Neural cell (in vitro differentiated cells): ENCODE measurements around the gene ADO. TPM values are rescaled to one million over a fixed set of nuclear protein-coding genes. Genes with fewer than 3 reads are reported as not detected.

ENCODE experiments used
- H2AFZ ChIP-seq: fragments of 200-600, 300-800 bp; sonication (generic), shearing (Covaris generic); 2 replicates; pipeline ENCODE4 v1.6.0; 2014; ENCODE audit warnings: low read depth, mild to moderate bottlenecking, antibody characterized with exemption, low read length, moderate library complexity
- H3F3A ChIP-seq: fragments of 200-600 bp; shearing (Covaris generic); 2 replicates; pipeline ENCODE4 v1.6.1; 2016; ENCODE audit warnings: mild to moderate bottlenecking, moderate library complexity, mixed read lengths, antibody characterized with exemption, low read length; ENCODE audit not compliant: insufficient read depth, poor library complexity, severe bottlenecking
- H3K27ac ChIP-seq: fragments of 200-600, 300-800 bp; sonication (generic), shearing (Covaris generic); 2 replicates; pipeline ENCODE4 v1.5.1; 2014; ENCODE audit warnings: mild to moderate bottlenecking, low read length, moderate library complexity
- H3K27me3 ChIP-seq: fragments of 300-800, 200-600 bp; sonication (generic), shearing (Covaris generic); 2 replicates; pipeline ENCODE4 v1.6.0; 2014; ENCODE audit warnings: mild to moderate bottlenecking, low read depth, low read length, moderate library complexity; ENCODE audit not compliant: insufficient read depth
- H3K36me3 ChIP-seq: fragments of 300-800, 200-600 bp; sonication (generic), shearing (Covaris generic); 2 replicates; pipeline ENCODE4 v1.5.1; 2014; ENCODE audit warnings: mild to moderate bottlenecking, antibody characterized with exemption, low read length, moderate library complexity; ENCODE audit not compliant: insufficient read depth
- H3K4me2 ChIP-seq: fragments of 300-800, 200-600 bp; sonication (generic), shearing (Covaris generic); 2 replicates; pipeline ENCODE4 v1.6.0; 2014; ENCODE audit warnings: mild to moderate bottlenecking, low read length
- H3K4me3 ChIP-seq: fragments of 300-800, 200-600 bp; sonication (generic), shearing (Covaris generic); 2 replicates; pipeline ENCODE4 v1.5.1; 2014; ENCODE audit warnings: mild to moderate bottlenecking, low read length, moderate library complexity
- H3K79me2 ChIP-seq: fragments of 200-600 bp; shearing (Covaris generic); replicated peaks from 2 replicates; pipeline ENCODE4 v1.6.0; 2014; ENCODE audit warnings: mild to moderate bottlenecking, low read length, moderate library complexity; ENCODE audit not compliant: insufficient read depth
- H3K9ac ChIP-seq: fragments of 300-800, 200-600 bp; sonication (generic), shearing (Covaris generic); 2 replicates; pipeline ENCODE4 v1.6.1; 2016; ENCODE audit warnings: mild to moderate bottlenecking, low read length, mixed read lengths
- H3K9me2 ChIP-seq: fragments of 200-600 bp; shearing (Covaris generic); 2 replicates; pipeline ENCODE4 v1.6.1; 2016; ENCODE audit warnings: mild to moderate bottlenecking, low read length, mixed read lengths; ENCODE audit not compliant: insufficient read depth
- H3K9me3 ChIP-seq: fragments of 200-600, 300-800 bp; sonication (generic), shearing (Covaris generic); 2 replicates; pipeline ENCODE4 v1.6.1; 2016; ENCODE audit warnings: mild to moderate bottlenecking, mixed run types, low read length, moderate library complexity, mixed read lengths
- H4K20me1 ChIP-seq: fragments of 200-600 bp; shearing (Covaris generic); 2 replicates; pipeline ENCODE4 v1.6.1; 2016; ENCODE audit warnings: mild to moderate bottlenecking, mixed run types; ENCODE audit not compliant: insufficient read depth
- CTCF ChIP-seq: fragments of 450-650 bp; IDR thresholded peaks from 2 replicates; pipeline ENCODE4 v1.5.1; 2014; ENCODE audit warnings: antibody characterized with exemption, mild to moderate bottlenecking, moderate library complexity; ENCODE audit not compliant: poor library complexity, severe bottlenecking
- EP300 ChIP-seq: fragments of 450-650 bp; conservative IDR thresholded peaks from 2 replicates; pipeline ENCODE4 v1.6.1; 2014; ENCODE audit warnings: antibody characterized with exemption, mild to moderate bottlenecking, moderate library complexity; ENCODE audit not compliant: poor library complexity, severe bottlenecking
- EZH2 ChIP-seq: fragments of 200-600, 300-800 bp; shearing (Covaris generic), sonication (generic); IDR thresholded peaks from 2 replicates; pipeline ENCODE4 v1.6.1; 2014; ENCODE audit warnings: antibody characterized with exemption, low read length, borderline replicate concordance, mild to moderate bottlenecking; ENCODE audit not compliant: insufficient read depth, poor library complexity, severe bottlenecking
- MXI1 ChIP-seq: fragments of 450-650 bp; conservative IDR thresholded peaks from 2 replicates; pipeline ENCODE4 v1.6.1; 2014; ENCODE audit warnings: antibody characterized with exemption, mild to moderate bottlenecking; ENCODE audit not compliant: poor library complexity, severe bottlenecking
- POLR2AphosphoS5 ChIP-seq: IDR thresholded peaks from 2 replicates; pipeline ENCODE4 v1.6.1; 2012
- RAD21 ChIP-seq: fragments of 450-650 bp; conservative IDR thresholded peaks from 2 replicates; pipeline ENCODE4 v1.6.1; 2014; ENCODE audit warnings: antibody characterized with exemption, mild to moderate bottlenecking, moderate library complexity
- SMC3 ChIP-seq: fragments of 450-650 bp; conservative IDR thresholded peaks from 2 replicates; pipeline ENCODE4 v1.6.1; 2014; ENCODE audit warnings: antibody characterized with exemption, mild to moderate bottlenecking, moderate library complexity; ENCODE audit not compliant: poor library complexity
- TAF1 ChIP-seq: IDR thresholded peaks from 2 replicates; pipeline ENCODE4 v1.6.1; 2012; ENCODE audit warnings: low read depth
- polyA minus RNA-seq: library from RNA; depleted of rRNA, polyadenylated mRNA; stranded (reverse); fragments of >200 nt; gene quantifications from 2 replicates; pipeline ENCODE4 v1.2.3, GENCODE V29; 2014
- polyA plus RNA-seq: library from polyadenylated mRNA; depleted of rRNA; stranded (reverse); fragments of >200 nt; gene quantifications from 2 replicates; pipeline ENCODE4 v1.2.3, GENCODE V29; 2014
- TF ChIP-seq, protein P1 (sequence below): IDR thresholded peaks from 2 replicates; pipeline ENCODE4 v1.6.1; 2012; ENCODE audit warnings: borderline replicate concordance

The ADO gene
- polyA plus RNA-seq, result 33.2 and 35.9 TPM in 2 replicates
- 46.2 and 49.4 TPM in 2 replicates for polyA minus RNA-seq

DNA sequence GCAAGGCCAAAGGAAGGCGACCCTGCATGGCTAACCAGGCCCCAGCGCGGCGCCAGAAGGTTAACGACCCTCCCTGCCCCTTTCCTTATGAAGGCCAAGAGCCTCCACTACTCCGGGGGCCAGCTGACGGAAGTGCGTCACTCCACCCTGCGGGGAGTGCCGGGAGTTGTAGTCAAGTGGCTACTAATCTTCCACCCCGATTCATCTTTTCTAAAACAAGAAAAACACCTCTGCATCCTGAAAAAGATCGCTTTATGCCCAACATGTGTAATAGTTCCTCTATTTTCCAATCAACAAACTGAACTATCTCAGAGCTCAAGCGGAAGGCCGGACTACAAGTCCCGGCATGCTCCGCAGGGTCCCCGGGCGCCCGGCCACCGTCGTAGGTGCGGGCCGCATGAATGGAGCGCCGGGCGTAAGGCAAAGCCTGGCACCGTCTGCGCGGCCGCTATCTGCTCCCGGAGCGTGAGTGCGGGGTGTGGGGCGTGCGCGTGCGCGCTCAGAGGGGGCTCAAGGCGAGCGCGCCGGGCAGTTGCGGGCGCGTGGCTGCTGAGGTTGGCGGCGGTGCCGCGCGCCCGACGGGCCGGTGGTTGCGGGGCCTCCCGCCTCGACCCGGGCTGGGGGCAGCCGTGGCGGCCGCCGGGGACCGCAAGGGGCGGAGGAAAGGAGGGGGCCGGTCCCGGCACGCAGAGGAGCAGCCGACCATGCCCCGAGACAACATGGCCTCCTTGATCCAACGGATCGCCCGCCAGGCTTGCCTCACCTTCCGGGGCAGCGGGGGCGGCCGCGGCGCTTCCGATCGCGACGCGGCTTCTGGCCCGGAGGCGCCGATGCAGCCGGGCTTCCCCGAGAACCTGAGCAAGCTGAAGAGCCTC is at the start of gene ADO:
TSS of gene ADO (plus strand) at position 365 of the 875 bp plus-strand sequence. CDS start at position 705, 340 bp downstream.
- Histone ChIP-seq H3K27ac (peak within 1 kb of the TSS; percentile 97), H3K4me3 (peak within 1 kb of the TSS; percentile 93), H3K9ac (peak within 1 kb of the TSS; percentile 92), H3K79me2 (peaks cover 17% of the 10 kb centered on the region), H3K36me3 (no peaks in the 10 kb centered on the region), H3K27me3 (peaks cover 17% of the 10 kb centered on the region), H3K9me2 (no peaks in the 10 kb centered on the region), H3K9me3 (no peaks in the 10 kb centered on the region), H3F3A (peaks cover 2% of the 10 kb centered on the region), H4K20me1 (peaks cover 10% of the 10 kb centered on the region), H3K4me2 (peak within 1 kb of the TSS; percentile 90), H2AFZ (peak within 1 kb of the TSS; percentile 100)
- no peak for TF ChIP-seq EZH2
- TF ChIP-seq, protein P1, sequence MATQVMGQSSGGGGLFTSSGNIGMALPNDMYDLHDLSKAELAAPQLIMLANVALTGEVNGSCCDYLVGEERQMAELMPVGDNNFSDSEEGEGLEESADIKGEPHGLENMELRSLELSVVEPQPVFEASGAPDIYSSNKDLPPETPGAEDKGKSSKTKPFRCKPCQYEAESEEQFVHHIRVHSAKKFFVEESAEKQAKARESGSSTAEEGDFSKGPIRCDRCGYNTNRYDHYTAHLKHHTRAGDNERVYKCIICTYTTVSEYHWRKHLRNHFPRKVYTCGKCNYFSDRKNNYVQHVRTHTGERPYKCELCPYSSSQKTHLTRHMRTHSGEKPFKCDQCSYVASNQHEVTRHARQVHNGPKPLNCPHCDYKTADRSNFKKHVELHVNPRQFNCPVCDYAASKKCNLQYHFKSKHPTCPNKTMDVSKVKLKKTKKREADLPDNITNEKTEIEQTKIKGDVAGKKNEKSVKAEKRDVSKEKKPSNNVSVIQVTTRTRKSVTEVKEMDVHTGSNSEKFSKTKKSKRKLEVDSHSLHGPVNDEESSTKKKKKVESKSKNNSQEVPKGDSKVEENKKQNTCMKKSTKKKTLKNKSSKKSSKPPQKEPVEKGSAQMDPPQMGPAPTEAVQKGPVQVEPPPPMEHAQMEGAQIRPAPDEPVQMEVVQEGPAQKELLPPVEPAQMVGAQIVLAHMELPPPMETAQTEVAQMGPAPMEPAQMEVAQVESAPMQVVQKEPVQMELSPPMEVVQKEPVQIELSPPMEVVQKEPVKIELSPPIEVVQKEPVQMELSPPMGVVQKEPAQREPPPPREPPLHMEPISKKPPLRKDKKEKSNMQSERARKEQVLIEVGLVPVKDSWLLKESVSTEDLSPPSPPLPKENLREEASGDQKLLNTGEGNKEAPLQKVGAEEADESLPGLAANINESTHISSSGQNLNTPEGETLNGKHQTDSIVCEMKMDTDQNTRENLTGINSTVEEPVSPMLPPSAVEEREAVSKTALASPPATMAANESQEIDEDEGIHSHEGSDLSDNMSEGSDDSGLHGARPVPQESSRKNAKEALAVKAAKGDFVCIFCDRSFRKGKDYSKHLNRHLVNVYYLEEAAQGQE, result peak; percentile 52
- peak; percentile 53 for TF ChIP-seq EP300
- TF ChIP-seq TAF1, result peak; percentile 32
- TF ChIP-seq POLR2AphosphoS5, result peak; percentile 83
- no peak for TF ChIP-seq CTCF
- TF ChIP-seq RAD21, result no peak
- peak; percentile 33 for TF ChIP-seq SMC3
- TF ChIP-seq MXI1, result peak; percentile 91

GRCh38 chr10:62754963-62755362 is 49.6 kb upstream of the ADO start:
- no peak overlapping the region for H3K9ac ChIP-seq
- H3F3A ChIP-seq, result no peaks in the 10 kb centered on the region
- no peak overlapping the region for H3K27ac ChIP-seq
- H3K27me3 ChIP-seq, result no peaks in the 10 kb centered on the region
- H2AFZ ChIP-seq, result no peak overlapping the region
- no peaks in the 10 kb centered on the region for H3K36me3 ChIP-seq
- H3K9me3 ChIP-seq, result no peaks in the 10 kb centered on the region
- no peaks in the 10 kb centered on the region for H3K79me2 ChIP-seq
- TF ChIP-seq EZH2 (no peak), TAF1 (no peak), RAD21 (no peak), EP300 (no peak), POLR2AphosphoS5 (no peak), CTCF (no peak), MXI1 (no peak), SMC3 (no peak)
- TF ChIP-seq, protein P1, result no peak
- H3K9me2 ChIP-seq, result no peaks in the 10 kb centered on the region
- no peaks in the 10 kb centered on the region for H4K20me1 ChIP-seq
- H3K4me2 ChIP-seq, result no peak overlapping the region
- H3K4me3 ChIP-seq, result no peak overlapping the region
